HepG2 (cell line): ENCODE data around the gene UBR3. TPM values are rescaled to one million over a fixed set of nuclear protein-coding genes. Genes with fewer than 3 reads are reported as not detected.
"Not testable (repeated sequence)": the region's sequence is repeated elsewhere in the genome, so short reads cannot be mapped to it uniquely, and the experiment has no call there.

ENCODE experiments used
- ATAC-seq: fragments of 200-7000 bp; cut with Tn5 transposase; 3 replicates; pipeline ENCODE4 v1.9.1; 2020; ENCODE audit warnings: mild to moderate bottlenecking, moderate library complexity
- BruUV-seq: library from RNA; stranded (reverse); fragments of 400-500 nt; replicated peaks from 2 replicates; lab custom pipeline; 2021; lab: Mats Ljungman, UMichigan
- CTCF ChIA-PET: fragments of 300-600 bp; formaldehyde crosslinking; extraction: SDS; loops from one replicate; lab custom pipeline; 2021; ENCODE audit warnings: low total read pairs, inconsistent platforms, low intra/inter-chr PET ratio; lab: Yijun Ruan, JAX
- POLR2A ChIA-PET: fragments of 350-600 bp; sonication (Branson Sonifier 250); formaldehyde crosslinking; loops from one replicate; lab custom pipeline; 2020; ENCODE audit warnings: antibody characterized with exemption, inconsistent platforms; lab: Yijun Ruan, JAX
- DNase-seq: peaks from one replicate; pipeline ENCODE4 v3.0.0-alpha.2; 2015; ENCODE audit warnings: low spot score
- FAIRE-seq: peaks from 3 replicates; lab custom pipeline; 2011; peaks lifted over from hg19 to GRCh38; lab: Jason Lieb, UNC
- H2AFZ ChIP-seq: one replicate; pipeline ENCODE4 v1.6.1; 2011; ENCODE audit warnings: low read length, inconsistent platforms
- H3K27ac ChIP-seq: fragments of 300-600 bp; 3 replicates; pipeline ENCODE4 v1.8.0; 2011; ENCODE audit warnings: mixed run types, mild to moderate bottlenecking, mixed read lengths, low read length, inconsistent platforms; ENCODE audit not compliant: insufficient read depth; ENCODE audit errors: extremely low read length
- H3K27me3 ChIP-seq, 2 experiments: fragments of 200-600 bp in 1 of 2; 2 replicates in 1 of 2; 3 replicates in 1 of 2; pipeline versions ENCODE4 v1.6.0 to v1.8.0; 2011; ENCODE audit warnings: low read length in 2 of 2, mild to moderate bottlenecking in 2 of 2, moderate library complexity in 2 of 2, inconsistent platforms in 1 of 2; ENCODE audit not compliant: insufficient read depth in 2 of 2, control insufficient read depth in 1 of 2
- H3K36me3 ChIP-seq, 2 experiments: fragments of 200-600 bp in 1 of 2; replicated peaks in 1 of 2; 2 replicates in 1 of 2; 3 replicates in 1 of 2; pipeline versions ENCODE4 v1.5.1 to v1.8.0; 2011; ENCODE audit warnings: low read length in 2 of 2, inconsistent platforms in 1 of 2; ENCODE audit not compliant: insufficient read depth in 2 of 2, control insufficient read depth in 1 of 2
- H3K4me1 ChIP-seq: 2 replicates; pipeline ENCODE4 v1.5.1; 2012; ENCODE audit warnings: low read length, inconsistent platforms; ENCODE audit not compliant: insufficient read depth
- H3K4me2 ChIP-seq: 2 replicates; pipeline ENCODE4 v1.6.0; 2011; ENCODE audit warnings: low read depth, low read length, inconsistent platforms
- H3K4me3 ChIP-seq, 3 experiments: fragments of 200-600 bp in 1 of 3; sonication (generic), shearing (Covaris generic) in 1 of 3; replicated peaks in 1 of 3; 2 replicates each; pipeline ENCODE4 v1.5.1; 2011 to 2016; ENCODE audit warnings: low read length in 3 of 3, inconsistent platforms in 2 of 3, low read depth in 2 of 3, mild to moderate bottlenecking in 2 of 3, control low read depth in 1 of 3, mixed read lengths in 1 of 3; ENCODE audit not compliant: insufficient read depth in 1 of 3
- H3K79me2 ChIP-seq: one replicate; pipeline ENCODE4 v1.6.1; 2011; ENCODE audit warnings: low read length, inconsistent platforms; ENCODE audit not compliant: insufficient read depth
- H3K9ac ChIP-seq: 2 replicates; pipeline ENCODE4 v1.6.0; 2011; ENCODE audit warnings: mild to moderate bottlenecking, low read depth, low read length, inconsistent platforms; ENCODE audit not compliant: insufficient read depth
- H3K9me3 ChIP-seq: 2 replicates; pipeline ENCODE4 v1.5.1; 2012; ENCODE audit warnings: mild to moderate bottlenecking, low read length
- H4K20me1 ChIP-seq: 2 replicates; pipeline ENCODE4 v1.6.0; 2011; ENCODE audit warnings: inconsistent platforms, mild to moderate bottlenecking, low read length, moderate library complexity; ENCODE audit not compliant: insufficient read depth
- DMAP1 ChIP-seq: IDR thresholded peaks from 2 replicates; pipeline ENCODE4 v1.6.1; 2016
- EEA1 ChIP-seq: sonication (generic); formaldehyde crosslinking; IDR thresholded peaks from 2 replicates; pipeline ENCODE4 v1.5.1; 2020; ENCODE audit warnings: mild to moderate bottlenecking, missing genetic modification reagents, borderline replicate concordance
- MAFK ChIP-seq, 2 experiments: IDR thresholded peaks in 1 of 2; conservative IDR thresholded peaks in 1 of 2; 2 replicates each; pipeline ENCODE4 v1.6.1; 2011; ENCODE audit warnings: improper control_type of control experiment in 2 of 2, low read length in 2 of 2
- SCMH1 ChIP-seq: sonication (generic); formaldehyde crosslinking; IDR thresholded peaks from 2 replicates; pipeline ENCODE4 v1.9.0; 2021; ENCODE audit warnings: missing genetic modification reagents, mild to moderate bottlenecking, borderline replicate concordance
- ZKSCAN1 ChIP-seq: fragments of 150-350 bp; IDR thresholded peaks from 2 replicates; pipeline ENCODE4 v1.6.1; 2014; ENCODE audit warnings: low read length
- ZNF709 ChIP-seq: sonication (generic); formaldehyde crosslinking; IDR thresholded peaks from 2 replicates; pipeline ENCODE4 v1.5.0; 2020; ENCODE audit warnings: mild to moderate bottlenecking, missing genetic modification reagents
- ZNF737 ChIP-seq: sonication (generic); formaldehyde crosslinking; IDR thresholded peaks from 2 replicates; pipeline ENCODE4 v1.5.0; 2020; ENCODE audit warnings: missing genetic modification reagents, mild to moderate bottlenecking, borderline replicate concordance
- WGBS: methylation state at CpG from one replicate; pipeline ENCODE4 v1.1.6; 2017; ENCODE audit warnings: low lambda C conversion rate; 5-methylcytosine and 5-hydroxymethylcytosine counted together
- in situ Hi-C: cut with HindIII; loops from 2 replicates; pipeline ENCODE4 v1.10.0; 2017; ENCODE audit warnings: low pct_unique_long_range_greater_than_20kb; ENCODE audit not compliant: extremely low pct_ligation_motif_present
- intact Hi-C: fragments of 100-400 bp; cut with micrococcal nuclease; formaldehyde crosslinking; loops from one replicate; pipeline ENCODE4 v1.10.0; 2022; ENCODE audit not compliant: unreplicated experiment
- polyA plus RNA-seq, 8 experiments: library from polyadenylated mRNA; depleted of rRNA in 3 of 8; stranded (reverse) in 7 of 8; unstranded in 1 of 8; fragments of >200 nt; fragmentation: Illumina TruSeq in 4 of 8; extraction: Trizol in 4 of 8; gene quantifications; 2 replicates each; pipeline versions ENCODE4 v1.2.1 to v1.2.3, GENCODE V29; 2011 to 2016; ENCODE audit warnings: low read depth in 4 of 8, missing spikeins in 1 of 8, mixed read lengths in 1 of 8; ENCODE audit not compliant: insufficient read depth in 1 of 8
- total RNA-seq, 5 experiments: library from RNA; depleted of rRNA; stranded (reverse); fragments of >200 nt; fragmentation: Illumina TruSeq; extraction: Trizol; gene quantifications; 2 replicates each; pipeline ENCODE4 v1.2.3, GENCODE V29; 2016; ENCODE audit warnings: low read depth in 1 of 5

Gene UBR3
- total and polyA plus RNA-seq, 2 of the 13 experiments (the other 11 are each of a cell fraction or from before 2014, with no cell fraction given): 15.1 to 28.0 TPM

DNA sequence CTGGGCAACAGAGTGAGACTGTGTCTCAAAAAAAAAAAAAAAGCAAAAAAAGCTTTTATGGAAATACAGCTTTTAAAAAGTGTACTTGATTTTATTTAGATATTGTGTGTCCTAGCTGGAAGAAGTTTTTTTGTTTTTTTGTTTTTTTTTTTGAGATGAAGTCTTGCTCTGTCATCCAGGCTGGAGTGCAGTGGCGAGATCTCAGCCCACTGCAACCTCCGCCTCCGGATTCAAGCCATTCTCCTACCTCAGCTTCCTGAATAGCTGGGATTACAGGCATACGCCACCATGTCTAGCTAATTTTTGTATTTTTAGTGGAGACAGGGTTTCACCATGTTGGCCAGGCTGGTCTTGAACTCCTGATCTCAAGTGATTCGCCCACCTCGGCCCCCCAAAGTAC lies 39.0 kb downstream of the UBR3 start:
- H3K9ac ChIP-seq, H3K27ac ChIP-seq, H3K27me3 ChIP-seq, H3K4me3 ChIP-seq, ATAC-seq, H4K20me1 ChIP-seq, H3K4me1 ChIP-seq, FAIRE-seq, H2AFZ ChIP-seq, H3K4me2 ChIP-seq, CTCF ChIA-PET, H3K36me3 ChIP-seq, intact Hi-C loops, DNase-seq, BruUV-seq, POLR2A ChIA-PET, H3K9me3 ChIP-seq, in situ Hi-C loops: not testable (repeated sequence)
- 98% methylated on average over 6 of the region's 6 CpGs for WGBS
- peaks cover 58% of the 10 kb centered on the region for H3K79me2 ChIP-seq

DNA sequence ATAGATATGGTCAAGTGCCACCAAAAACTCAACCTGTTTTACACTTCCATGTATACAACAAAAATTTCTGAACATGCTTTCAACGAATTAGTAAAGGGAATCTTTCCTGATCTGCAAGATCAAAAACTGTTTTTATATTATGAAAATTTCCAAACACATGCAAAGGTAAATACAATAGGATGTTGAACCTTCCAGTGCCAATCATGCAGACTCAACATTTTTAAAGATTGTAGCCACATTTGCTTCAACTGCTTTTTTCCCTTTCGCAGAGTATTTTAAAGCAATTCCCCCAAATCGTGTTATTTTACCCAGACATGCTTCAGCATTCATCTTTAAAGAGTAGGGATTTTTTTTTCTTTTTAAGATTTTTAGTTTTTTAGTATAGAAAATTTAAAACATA lies 40.3 kb downstream of the UBR3 start:
- no peak overlapping the region for H3K4me2 ChIP-seq
- H3K9ac ChIP-seq: no peak overlapping the region
- intact Hi-C loops: no loop called here
- CTCF ChIA-PET: no interaction called here
- H3K79me2 ChIP-seq: peaks cover 50% of the 10 kb centered on the region
- no peak overlapping the region for H2AFZ ChIP-seq
- H4K20me1 ChIP-seq: no peaks in the 10 kb centered on the region
- in situ Hi-C loops: no loop called here
- TF ChIP-seq MAFK (conservative IDR thresholded peaks at IDR 0.05 in 1 of 2, IDR thresholded peaks at IDR 0.05 in 1 of 2; ENCODE audit: low read length in 2 of 2) (0 out of 4 replicates have a peak, but pooled peaks of 1 of the 2 experiments have one; percentile 20), ZNF737 (no peak), DMAP1 (CRISPR knock-in tag) (no peak), ZNF709 (CRISPR knock-in tag) (no peak), EEA1 (CRISPR knock-in tag) (no peak), SCMH1 (no peak), ZKSCAN1 (no peak)
- no peaks in the 10 kb centered on the region for H3K4me1 ChIP-seq
- H3K36me3 ChIP-seq: no peaks in the 10 kb centered on the region
- ATAC-seq (no peak), DNase-seq (no peak), FAIRE-seq (no peak)
- POLR2A ChIA-PET: no interaction called here
- H3K27me3 ChIP-seq: no peaks in the 10 kb centered on the region
- H3K4me3 ChIP-seq: no peak overlapping the region
- H3K9me3 ChIP-seq: no peaks in the 10 kb centered on the region
- H3K27ac ChIP-seq: no peak overlapping the region
- WGBS: 84% methylated on average over 3 of the region's 3 CpGs
- BruUV-seq: no TSS peak
